ENCODE results near the gene CPNE6.

Gene CPNE6

GRCh38 chr14:24060443-24060842 lies 10.9 kb upstream of the CPNE6 start:
- no peak for ATAC-seq
- H3K9me3 Mint-ChIP-seq, result no peaks in the 10 kb centered on the region
- peaks cover 3% of the 10 kb centered on the region for H3K27me3 Mint-ChIP-seq
- DNase-seq, result no peak
- H3K27ac Mint-ChIP-seq, result no peak overlapping the region
- peaks cover 12% of the 10 kb centered on the region for H3K4me1 Mint-ChIP-seq
- H3K4me3 Mint-ChIP-seq, result no peak overlapping the region

GRCh38 chr14:24060984-24061913 lies 10.1 kb upstream of the CPNE6 start:
- no peaks in the 10 kb centered on the region for H3K9me3 Mint-ChIP-seq
- no peaks in the 10 kb centered on the region for H3K27me3 Mint-ChIP-seq
- H3K4me1 Mint-ChIP-seq, result peaks cover 12% of the 10 kb centered on the region
- H3K27ac Mint-ChIP-seq, result no peak overlapping the region
- ATAC-seq, result no peak
- no peak overlapping the region for H3K4me3 Mint-ChIP-seq
- no peak for DNase-seq

DNA sequence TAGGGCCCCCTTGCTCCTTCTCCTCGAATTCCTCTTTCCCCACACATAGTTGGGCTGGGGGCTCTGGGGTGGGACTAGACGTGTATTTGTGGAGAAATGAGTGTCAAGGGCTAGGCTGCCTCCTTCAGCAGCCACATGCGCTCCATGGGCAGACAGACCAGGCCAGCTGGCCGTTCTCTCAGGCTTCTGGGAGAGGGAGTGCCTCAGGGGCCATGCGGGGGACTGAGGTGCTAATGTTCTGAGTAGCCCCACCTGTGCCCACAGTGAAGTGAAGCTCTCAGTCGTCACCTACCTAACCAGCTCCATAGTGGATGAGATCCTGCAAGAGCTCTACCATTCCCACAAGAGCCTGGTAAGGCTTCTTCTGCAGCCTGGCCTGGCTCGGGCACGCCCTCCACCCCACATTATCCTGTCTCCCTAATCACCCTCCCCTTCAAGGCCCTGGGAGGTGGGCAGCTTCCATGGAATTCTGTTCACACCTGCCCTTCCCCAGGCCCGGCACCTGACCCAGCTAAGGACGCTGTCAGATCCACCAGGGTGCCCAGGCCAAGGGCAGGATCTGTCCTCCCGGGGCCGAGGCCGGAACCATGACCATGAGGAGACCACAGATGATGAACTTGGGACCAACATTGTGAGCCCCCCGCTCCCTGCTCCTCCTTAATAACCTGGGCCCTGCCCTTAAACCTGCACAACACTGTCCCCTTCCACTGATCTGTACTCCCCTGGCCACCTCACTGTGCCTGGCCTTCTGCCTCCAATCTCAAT lies 9.0 kb upstream of the CPNE6 start:
- Mint-ChIP-seq H3K27ac (no peak overlapping the region), H3K4me1 (peaks cover 12% of the 10 kb centered on the region), H3K4me3 (no peak overlapping the region), H3K9me3 (no peaks in the 10 kb centered on the region), H3K27me3 (no peaks in the 10 kb centered on the region)
- DNase-seq (no peak), ATAC-seq (no peak)

DNA sequence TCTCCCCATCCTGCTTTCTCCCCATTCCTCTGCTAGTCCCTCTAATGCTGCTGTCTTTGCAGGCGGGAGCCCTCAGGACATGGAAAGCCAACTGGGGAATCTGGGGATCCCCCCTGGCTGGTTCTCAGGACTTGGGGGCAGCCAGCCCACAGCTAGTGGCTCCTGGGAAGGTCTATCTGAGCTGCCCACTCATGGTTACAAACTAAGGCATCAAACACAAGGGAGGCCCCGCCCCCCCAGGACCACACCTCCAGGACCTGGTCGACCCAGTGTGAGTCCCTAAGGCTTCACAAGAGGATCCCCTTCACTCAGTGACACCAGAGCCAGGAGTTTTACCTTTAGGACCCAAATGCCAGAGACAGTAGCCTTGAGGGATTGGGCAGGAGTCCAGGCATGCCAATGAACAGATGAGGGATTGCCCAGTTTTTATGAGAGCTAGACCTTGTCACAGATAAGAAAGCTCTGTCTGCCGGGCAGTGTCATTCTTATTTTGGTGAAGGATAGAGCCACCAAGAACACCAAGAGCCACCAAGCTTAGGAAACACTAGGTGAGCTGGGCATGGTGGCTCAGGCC lies 8.0 kb upstream of the CPNE6 start:
- no peaks in the 10 kb centered on the region for H3K27me3 Mint-ChIP-seq
- no peak overlapping the region for H3K27ac Mint-ChIP-seq

DNA sequence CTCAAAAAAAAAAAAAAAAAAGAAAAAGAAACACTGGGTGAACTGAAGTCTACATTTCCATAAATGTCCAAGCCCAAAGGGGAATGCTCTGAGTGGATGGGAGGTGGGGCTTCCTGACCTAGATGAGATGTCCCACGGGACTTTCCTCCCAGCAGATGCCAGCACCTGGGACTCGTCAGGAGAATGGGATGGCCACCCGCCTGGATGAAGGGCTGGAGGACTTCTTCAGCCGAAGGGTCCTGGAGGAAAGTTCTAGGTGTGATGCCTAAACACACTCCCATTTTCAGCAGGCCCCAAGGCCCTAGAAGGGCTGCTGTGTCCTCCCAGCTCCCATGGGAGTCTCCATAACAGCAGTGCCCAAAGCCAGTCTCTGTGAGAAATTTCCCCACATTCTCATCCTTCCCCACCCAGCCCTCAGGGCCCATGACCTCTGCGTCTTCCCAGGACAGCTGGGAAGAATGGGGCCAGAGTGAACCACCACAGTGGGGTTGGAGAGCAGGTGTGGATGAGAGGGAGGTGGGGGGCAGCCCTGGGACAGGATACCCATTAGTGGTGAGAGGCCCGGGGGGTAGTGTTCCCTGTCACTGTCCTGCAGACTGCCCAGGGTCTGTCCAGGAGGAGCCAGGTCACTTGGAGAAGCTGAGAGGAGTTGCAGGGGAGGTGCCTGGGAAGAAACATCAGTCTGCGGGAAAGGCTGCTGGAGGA lies 7.1 kb upstream of the CPNE6 start:
- ATAC-seq, result no peak
- peak overlapping the region in 1 of 2 donors; percentile 22 for H3K27ac Mint-ChIP-seq

More for the DNA sequence above, 8.0 kb upstream of the CPNE6 start:
- Mint-ChIP-seq H3K4me1 (peaks cover 8% of the 10 kb centered on the region), H3K9me3 (no peaks in the 10 kb centered on the region), H3K4me3 (no peak overlapping the region)
- ATAC-seq, result no peak
- no peak for DNase-seq

GRCh38 chr14:24064856-24065255 lies 6.5 kb upstream of the CPNE6 start:
- Mint-ChIP-seq H3K27me3 (peaks cover 8% of the 10 kb centered on the region), H3K9me3 (no peaks in the 10 kb centered on the region), H3K4me3 (no peak overlapping the region), H3K4me1 (peaks cover 7% of the 10 kb centered on the region), H3K27ac (no peak overlapping the region)
- DNase-seq (no peak), ATAC-seq (no peak)

More for the DNA sequence above, 7.1 kb upstream of the CPNE6 start:
- no peaks in the 10 kb centered on the region for H3K9me3 Mint-ChIP-seq
- H3K27me3 Mint-ChIP-seq, result peaks cover 3% of the 10 kb centered on the region
- DNase-seq, result no peak
- H3K4me3 Mint-ChIP-seq, result no peak overlapping the region
- H3K4me1 Mint-ChIP-seq, result peaks cover 7% of the 10 kb centered on the region

DNA sequence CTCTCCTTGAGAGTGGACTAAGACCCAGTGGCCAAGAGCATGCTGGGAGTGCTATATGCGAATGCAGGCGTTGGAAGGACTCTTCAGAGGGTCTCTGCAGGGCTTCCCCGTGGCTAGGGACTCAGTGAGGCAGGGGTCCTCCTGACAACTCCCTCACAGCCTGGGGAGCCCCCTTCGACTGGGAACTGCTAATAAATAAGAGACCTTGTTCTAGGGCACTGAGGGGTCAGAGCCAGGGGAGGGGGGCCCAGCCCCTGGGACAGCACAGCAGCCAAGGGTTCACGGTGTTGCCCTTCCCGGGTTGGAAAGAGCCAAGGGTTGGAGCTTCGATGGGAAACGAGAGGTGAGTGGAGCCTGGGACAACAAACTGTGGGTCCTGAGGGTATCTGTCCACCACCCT lies 6.0 kb upstream of the CPNE6 start:
- no peak overlapping the region for H3K4me3 Mint-ChIP-seq
- DNase-seq, result no peak
- peaks cover 8% of the 10 kb centered on the region for H3K27me3 Mint-ChIP-seq
- no peaks in the 10 kb centered on the region for H3K9me3 Mint-ChIP-seq
- peaks cover 10% of the 10 kb centered on the region for H3K4me1 Mint-ChIP-seq
- no peak for ATAC-seq
- H3K27ac Mint-ChIP-seq, result no peak overlapping the region

DNA sequence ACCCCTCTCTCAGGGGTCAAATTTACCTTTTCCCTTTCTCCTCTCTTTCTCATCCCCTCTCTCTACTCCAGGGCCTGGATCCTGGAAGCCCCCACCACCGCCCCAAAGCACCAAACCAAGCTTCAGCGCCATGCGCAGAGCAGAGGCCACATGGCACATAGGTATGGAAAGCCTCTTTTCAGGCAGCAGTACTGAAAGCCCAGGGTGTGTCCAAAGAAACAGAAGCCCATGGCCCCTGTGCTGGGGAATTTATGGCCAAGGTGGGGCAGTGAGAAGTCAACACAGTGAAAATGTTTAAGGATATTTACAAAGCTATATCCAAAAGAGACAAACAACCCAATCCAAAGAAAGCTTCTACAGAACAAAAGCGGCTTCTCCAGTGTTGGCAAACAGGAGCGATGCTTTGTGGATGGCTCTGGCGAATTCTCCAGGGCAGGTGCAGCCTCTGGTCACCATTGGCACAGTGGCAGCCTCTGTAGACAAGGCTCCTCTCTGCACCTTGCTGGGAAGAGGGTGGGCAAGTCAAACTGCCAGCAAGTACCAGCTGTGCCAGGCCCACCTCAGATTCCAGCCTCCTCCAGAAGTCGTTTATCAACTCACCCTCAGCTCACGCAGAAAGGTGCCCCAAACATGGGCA lies 4.7 kb upstream of the CPNE6 start:
- Mint-ChIP-seq H3K27ac (no peak overlapping the region), H3K4me3 (no peak overlapping the region), H3K27me3 (peaks cover 8% of the 10 kb centered on the region), H3K9me3 (no peaks in the 10 kb centered on the region), H3K4me1 (peaks cover 22% of the 10 kb centered on the region)
- no peak for DNase-seq
- no peak for ATAC-seq

GRCh38 chr14:24067133-24068082 lies 4.0 kb upstream of the CPNE6 start:
- ATAC-seq, result no peak
- H3K27me3 Mint-ChIP-seq, result peaks cover 8% of the 10 kb centered on the region
- no peaks in the 10 kb centered on the region for H3K9me3 Mint-ChIP-seq
- DNase-seq, result no peak
- H3K4me1 Mint-ChIP-seq, result peaks cover 22% of the 10 kb centered on the region
- no peak overlapping the region for H3K27ac Mint-ChIP-seq
- no peak overlapping the region for H3K4me3 Mint-ChIP-seq

DNA sequence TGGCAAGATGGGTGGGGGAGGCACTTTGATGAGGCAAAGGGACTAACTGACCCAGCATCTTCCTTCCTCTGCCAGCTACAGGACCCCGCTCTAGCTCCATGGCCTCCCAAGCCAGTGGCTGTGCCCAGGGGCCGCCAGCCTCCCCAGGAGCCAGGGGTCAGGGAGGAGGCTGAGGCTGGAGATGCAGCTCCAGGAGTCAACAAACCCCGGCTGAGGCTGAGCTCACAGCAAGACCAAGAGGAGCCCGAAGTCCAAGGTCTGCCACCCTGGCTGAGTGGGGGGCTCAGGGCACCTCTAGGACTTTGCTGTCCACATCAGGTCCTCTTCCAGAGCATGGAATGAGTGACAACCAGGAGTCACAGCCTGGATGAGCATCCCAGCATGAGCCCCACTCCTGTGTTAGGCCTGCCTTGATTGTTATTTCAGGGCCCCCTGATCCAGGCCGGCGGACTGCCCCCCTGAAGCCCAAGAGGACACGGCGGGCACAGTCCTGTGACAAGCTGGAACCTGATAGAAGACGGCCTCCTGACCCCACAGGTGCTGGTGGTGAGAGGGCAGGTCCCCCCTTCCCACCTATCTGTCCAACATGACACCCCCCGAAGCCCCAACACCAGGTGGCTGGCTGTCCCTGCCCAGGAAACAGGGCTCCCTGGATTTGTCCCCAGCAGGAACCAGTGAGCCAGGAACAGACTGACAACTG lies 2.5 kb upstream of the CPNE6 start:
- no peak for DNase-seq
- peaks cover 14% of the 10 kb centered on the region for H3K4me1 Mint-ChIP-seq
- no peaks in the 10 kb centered on the region for H3K9me3 Mint-ChIP-seq
- ATAC-seq, result no peak
- H3K27ac Mint-ChIP-seq, result no peak overlapping the region
- H3K27me3 Mint-ChIP-seq, result peaks cover 8% of the 10 kb centered on the region
- no peak overlapping the region for H3K4me3 Mint-ChIP-seq

- no peak for DNase-seq
- H3K27ac Mint-ChIP-seq, result no peak overlapping the region
- H3K4me3 Mint-ChIP-seq, result no peak overlapping the region
- H3K9me3 Mint-ChIP-seq, result no peaks in the 10 kb centered on the region
- ATAC-seq, result no peak
- peaks cover 14% of the 10 kb centered on the region for H3K4me1 Mint-ChIP-seq
- H3K27me3 Mint-ChIP-seq, result peaks cover 8% of the 10 kb centered on the region
Observed at GRCh38 chr14:24069411-24069735, 2.0 kb upstream of the CPNE6 start.

- Mint-ChIP-seq H3K27me3 (peaks cover 8% of the 10 kb centered on the region), H3K4me3 (no peak overlapping the region), H3K9me3 (no peaks in the 10 kb centered on the region), H3K27ac (no peak overlapping the region), H3K4me1 (peaks cover 21% of the 10 kb centered on the region)
- DNase-seq (no peak), ATAC-seq (no peak)
Observed at GRCh38 chr14:24070285-24071143, 848 bp upstream of the CPNE6 start.

DNA sequence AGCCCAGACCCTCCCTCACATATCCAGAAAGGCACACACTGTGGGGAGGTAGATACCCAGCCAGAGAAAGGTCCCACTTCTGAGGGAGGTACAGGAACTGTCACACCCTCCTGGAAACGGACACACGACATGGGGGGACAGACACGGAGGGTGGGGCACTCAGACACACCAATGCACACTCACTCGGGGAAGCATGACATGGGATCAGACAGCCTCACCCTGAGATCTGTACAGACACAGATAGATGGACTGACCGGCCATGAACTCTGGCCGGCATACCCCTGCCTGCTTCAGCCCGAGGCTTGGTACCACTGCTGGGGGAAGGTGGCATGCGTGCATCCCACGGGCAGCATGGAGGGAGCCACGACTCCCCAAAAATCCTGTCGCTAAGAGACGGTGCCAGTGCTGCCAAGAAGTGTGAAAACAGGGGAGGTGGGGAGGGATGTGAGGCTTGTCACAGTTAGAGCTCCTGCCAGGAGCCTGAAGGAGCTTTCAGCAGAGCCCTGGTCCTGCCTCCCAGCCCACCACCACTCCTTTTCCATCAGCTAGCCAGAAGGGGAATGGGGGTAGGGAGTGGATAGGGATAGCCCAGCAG lies 571 bp downstream of the CPNE6 start:
- Mint-ChIP-seq H3K27ac (no peak overlapping the region), H3K4me1 (peaks cover 31% of the 10 kb centered on the region), H3K4me3 (no peak overlapping the region), H3K9me3 (no peaks in the 10 kb centered on the region), H3K27me3 (peaks cover 8% of the 10 kb centered on the region)
- ATAC-seq, result no peak
- no peak for DNase-seq
